ENCODE results near the gene TGFBI. TPM values are rescaled to one million over a fixed set of nuclear protein-coding genes. Genes with fewer than 3 reads are reported as not detected.

TGFBI gene
- total RNA-seq, 1 experiment from 2014 or later = 115 TPM

GRCh38 chr5:136075466-136075891 is 46.7 kb downstream of the TGFBI start:
- Histone ChIP-seq H3K27ac (ENCODE audit: low read depth, low read length, poor library complexity, severe bottlenecking) (no peak overlapping the region), H3K4me3 (ENCODE audit: low read depth, low read length, poor library complexity, severe bottlenecking) (no peak overlapping the region), H3K27me3 (replicated peaks; ENCODE audit: insufficient read depth, low read depth, low read length, poor library complexity) (no peaks in the 10 kb centered on the region), H3K36me3 (ENCODE audit: insufficient read depth, low read length, poor library complexity, severe bottlenecking) (no peaks in the 10 kb centered on the region), H3K4me1 (ENCODE audit: insufficient read depth, low read length, poor library complexity, severe bottlenecking) (no peaks in the 10 kb centered on the region), H3K9me3 (ENCODE audit: low read depth, low read length, poor library complexity, severe bottlenecking) (no peaks in the 10 kb centered on the region)
- no TSS peak for BruUV-seq (replicated peaks)
- DNase-seq (ENCODE audit: low spot score) = no peak
- TF ChIP-seq EZH2 (IDR thresholded peaks at IDR 0.05; ENCODE audit: borderline replicate concordance, low read depth, low read length, poor library complexity, severe bottlenecking) = no peak
- TF ChIP-seq CTCF (conservative IDR thresholded peaks at IDR 0.05; ENCODE audit: low read depth, low read length) = no peak
- ChIA-PET POLR2A (ENCODE audit: low non-redundant PET) (no interaction called here), CTCF (no interaction called here)
- intact Hi-C loops (cut with micrococcal nuclease; ENCODE audit: unreplicated experiment) = no loop called here

GRCh38 chr5:136076067-136076466 is 47.3 kb downstream of the TGFBI start:
- ChIA-PET POLR2A (ENCODE audit: low non-redundant PET) (no interaction called here), CTCF (no interaction called here)
- intact Hi-C loops (cut with micrococcal nuclease; ENCODE audit: unreplicated experiment) = no loop called here
- no peaks in the 10 kb centered on the region for H3K36me3 ChIP-seq (ENCODE audit: insufficient read depth, low read length, poor library complexity, severe bottlenecking)
- no peak overlapping the region for H3K4me3 ChIP-seq (ENCODE audit: low read depth, low read length, poor library complexity, severe bottlenecking)
- no peak overlapping the region for H3K27ac ChIP-seq (ENCODE audit: low read depth, low read length, poor library complexity, severe bottlenecking)
- TF ChIP-seq EZH2 (IDR thresholded peaks at IDR 0.05; ENCODE audit: borderline replicate concordance, low read depth, low read length, poor library complexity, severe bottlenecking) = no peak
- no peak for TF ChIP-seq CTCF (conservative IDR thresholded peaks at IDR 0.05; ENCODE audit: low read depth, low read length)
- DNase-seq (ENCODE audit: low spot score) = no peak
- BruUV-seq (replicated peaks) = no TSS peak
- peaks cover 3% of the 10 kb centered on the region for H3K27me3 ChIP-seq (replicated peaks; ENCODE audit: insufficient read depth, low read depth, low read length, poor library complexity)
- H3K4me1 ChIP-seq (ENCODE audit: insufficient read depth, low read length, poor library complexity, severe bottlenecking) = no peaks in the 10 kb centered on the region
- no peaks in the 10 kb centered on the region for H3K9me3 ChIP-seq (ENCODE audit: low read depth, low read length, poor library complexity, severe bottlenecking)

- BruUV-seq (replicated peaks) = no TSS peak
- H3K4me3 ChIP-seq (ENCODE audit: low read depth, low read length, poor library complexity, severe bottlenecking) = no peak overlapping the region
- intact Hi-C loops (cut with micrococcal nuclease; ENCODE audit: unreplicated experiment) = no loop called here
- H3K4me1 ChIP-seq (ENCODE audit: insufficient read depth, low read length, poor library complexity, severe bottlenecking) = no peaks in the 10 kb centered on the region
- TF ChIP-seq CTCF (conservative IDR thresholded peaks at IDR 0.05; ENCODE audit: low read depth, low read length) = no peak
- no peak for TF ChIP-seq EZH2 (IDR thresholded peaks at IDR 0.05; ENCODE audit: borderline replicate concordance, low read depth, low read length, poor library complexity, severe bottlenecking)
- ChIA-PET POLR2A (ENCODE audit: low non-redundant PET) (interaction anchor here (0.6 kb wide), 1 partner anchor 540 kb away, joined by 3 read pairs; no protein-coding TSS in a partner anchor), CTCF (no interaction called here)
- no peak overlapping the region for H3K27ac ChIP-seq (ENCODE audit: low read depth, low read length, poor library complexity, severe bottlenecking)
- no peaks in the 10 kb centered on the region for H3K9me3 ChIP-seq (ENCODE audit: low read depth, low read length, poor library complexity, severe bottlenecking)
- H3K27me3 ChIP-seq (replicated peaks; ENCODE audit: insufficient read depth, low read depth, low read length, poor library complexity) = peaks cover 3% of the 10 kb centered on the region
- H3K36me3 ChIP-seq (ENCODE audit: insufficient read depth, low read length, poor library complexity, severe bottlenecking) = no peaks in the 10 kb centered on the region
- no peak for DNase-seq (ENCODE audit: low spot score)
Observed at GRCh38 chr5:136076881-136077445, 48.2 kb downstream of the TGFBI start.
